ENCODE data around the gene TULP4.

The TULP4 gene

DNA sequence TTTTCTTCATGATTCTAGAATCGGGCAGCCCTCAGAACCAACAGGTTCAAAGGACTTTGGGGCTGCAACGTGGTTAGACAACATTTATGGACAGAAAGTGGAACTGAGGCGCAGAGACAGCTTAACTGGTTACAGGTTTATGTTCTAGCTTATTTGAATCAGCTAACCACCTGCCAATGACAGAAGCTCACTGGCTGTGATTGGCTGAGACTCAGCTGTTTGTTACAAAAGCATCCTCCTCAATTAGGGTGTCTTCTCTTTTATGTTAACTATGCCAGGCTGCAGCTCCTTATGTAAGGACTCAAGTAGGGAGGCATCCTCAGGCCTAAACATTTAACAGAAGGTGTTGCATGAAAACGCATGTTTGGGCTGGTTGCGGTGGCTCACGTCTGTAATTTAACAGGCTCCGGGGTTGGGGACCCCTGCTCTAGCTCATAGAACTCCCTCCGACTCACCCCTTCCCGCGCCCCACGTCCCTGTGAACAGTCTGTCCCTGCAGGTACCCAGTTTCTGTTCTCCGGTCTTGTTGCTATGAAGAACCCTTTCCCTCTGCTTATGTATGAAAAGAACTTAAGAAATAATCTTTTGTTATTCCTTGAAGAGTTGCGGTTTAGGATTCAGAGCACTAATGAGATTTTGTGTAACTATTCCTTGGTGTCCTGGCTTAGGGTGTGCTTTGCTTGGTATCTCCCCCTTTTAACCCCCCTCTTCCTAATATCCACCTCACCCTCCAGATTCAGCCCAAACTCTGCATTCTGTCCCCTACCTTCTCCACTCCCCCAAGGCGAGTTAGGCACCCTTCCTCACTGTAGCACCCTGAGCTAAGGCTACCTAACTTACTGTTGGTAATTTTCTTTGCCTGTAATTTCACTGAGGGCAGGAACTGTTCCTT, 246.4 kb downstream of the TULP4 start:
- DNase-seq (ENCODE audit: low read depth in 2 of 2) = no peak

DNA sequence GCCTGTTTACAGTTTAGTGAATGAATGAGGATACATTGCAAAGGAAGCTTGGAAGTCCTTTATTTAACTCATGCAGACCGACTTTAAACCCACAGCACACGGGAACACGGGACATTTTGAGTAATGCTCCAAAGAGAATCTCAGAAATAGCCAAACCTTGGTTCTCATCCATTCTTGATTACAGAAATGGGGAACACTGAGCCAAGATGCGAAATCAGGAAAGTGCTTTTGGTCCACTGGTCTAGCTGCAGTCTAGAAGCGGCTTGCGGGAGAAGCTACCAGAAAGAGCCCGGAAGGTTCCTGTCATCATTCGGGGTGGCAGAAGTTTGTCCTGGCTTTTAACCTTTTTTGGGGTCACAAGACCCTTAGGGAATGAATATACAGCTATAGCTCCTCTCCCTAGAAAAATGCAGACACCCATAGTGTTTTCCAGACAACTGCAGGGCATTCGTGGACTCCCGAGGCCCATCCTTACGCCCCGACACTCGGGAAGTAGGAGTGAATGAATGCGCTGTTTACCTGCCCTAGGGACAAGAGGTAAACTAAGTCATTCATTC, 247.2 kb downstream of the TULP4 start:
- no peak for DNase-seq (ENCODE audit: low read depth in 2 of 2)

DNA sequence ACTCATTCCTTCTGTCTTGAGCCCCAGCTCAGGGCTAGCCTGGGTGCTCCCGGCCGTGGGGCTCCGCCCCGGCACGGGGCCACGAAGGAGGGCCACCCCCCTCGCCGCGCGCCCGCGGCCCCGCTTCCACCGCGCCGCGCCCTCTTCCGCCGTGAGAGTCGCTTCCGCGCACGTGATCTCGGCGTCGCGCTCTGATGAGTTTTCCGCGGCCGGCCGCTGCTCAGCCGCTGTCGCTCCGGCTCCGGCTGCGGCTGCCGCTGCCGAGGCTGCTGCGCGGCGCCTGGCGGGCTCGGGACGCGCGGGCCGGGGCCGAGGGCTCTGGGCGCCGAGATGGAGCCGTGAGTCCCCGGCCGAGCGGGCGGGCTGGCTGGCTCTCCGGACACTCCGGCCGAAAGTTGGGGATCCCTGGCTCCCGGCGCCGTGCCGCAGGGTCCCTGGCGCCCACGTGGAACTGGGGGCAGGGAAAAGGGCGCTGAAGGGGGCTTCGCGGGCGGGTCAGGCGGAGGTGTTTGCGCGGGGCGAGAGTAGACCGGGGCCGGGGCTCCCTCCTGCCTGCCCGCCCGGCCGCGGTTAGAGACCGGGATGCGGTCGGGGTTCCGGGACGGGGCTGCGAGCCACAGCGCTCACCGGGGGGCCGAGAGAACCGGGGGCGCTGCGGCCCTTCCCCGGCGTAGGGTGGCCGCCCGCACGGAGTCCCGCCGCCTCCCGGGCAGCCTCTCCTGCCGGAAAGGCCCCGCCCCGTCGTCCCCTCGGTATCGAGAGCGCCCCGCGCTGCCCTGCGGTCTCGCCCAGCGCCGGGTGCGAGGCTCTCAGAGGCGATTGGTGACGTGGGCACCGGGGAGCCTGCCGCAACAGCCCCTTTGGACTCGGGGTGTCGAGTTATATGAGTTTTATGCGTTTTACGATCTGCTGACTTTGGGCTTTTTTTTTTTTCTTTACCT, 247.9 kb downstream of the TULP4 start, which contains the start of gene TMEM181:
TMEM181 (plus strand) TSS at position 197 of the 941 bp plus-strand sequence; CDS start at position 331, 134 bp downstream.
- DNase-seq (ENCODE audit: low read depth in 2 of 2) = peak; percentile 56 to 59

DNA sequence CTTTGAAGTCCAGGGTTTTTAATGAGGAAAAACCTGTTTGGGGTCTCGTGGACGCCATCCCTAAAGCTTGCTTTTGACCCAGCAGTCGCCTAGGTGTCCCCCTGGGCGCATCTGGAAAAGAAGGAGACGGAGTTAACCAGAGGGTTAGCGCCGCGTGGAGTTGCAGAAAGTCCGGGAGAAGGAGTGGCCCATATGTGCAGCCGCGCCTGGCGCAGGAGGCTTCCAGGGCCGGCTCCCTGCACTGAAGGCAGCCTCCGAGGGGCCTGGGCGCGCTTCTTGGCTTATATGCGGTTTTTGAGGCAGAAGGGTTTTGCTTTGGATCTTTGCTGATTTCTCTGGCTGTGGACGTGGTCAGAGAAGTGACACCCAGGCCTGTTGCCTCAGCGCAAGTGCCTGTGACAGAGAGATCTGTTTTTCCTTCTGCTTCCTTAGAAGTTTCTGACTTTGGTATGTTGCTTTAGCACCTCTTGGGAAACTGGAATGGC, 248.6 kb downstream of the TULP4 start:
- no peak for DNase-seq (ENCODE audit: low read depth in 2 of 2)
